Left kidney (tissue), 2 donors: ENCODE measurements around the gene LRRC1. TPM values are rescaled to one million over a fixed set of nuclear protein-coding genes. Genes with fewer than 3 reads are reported as not detected.
"Not testable (repeated sequence)": the region's sequence is repeated elsewhere in the genome, so short reads cannot be mapped to it uniquely, and the experiment has no call there.

Experiments used
- DNase-seq: peaks from one replicate; pipeline ENCODE4 v3.0.0-alpha.2; 2013
- polyA plus RNA-seq: library from polyadenylated mRNA; unstranded; fragments of 120-200 nt; gene quantifications from one replicate; pipeline ENCODE4 v1.2.1, GENCODE V29; 2013; ENCODE audit not compliant: insufficient read length

LRRC1 gene
- polyA plus RNA-seq, 1 donor = 32.2 TPM

- DNase-seq = no peak
Measured at GRCh38 chr6:53792016-53792415, 2.8 kb upstream of the LRRC1 start.

- no peak for DNase-seq
Measured at GRCh38 chr6:53792973-53793317, 1.9 kb upstream of the LRRC1 start.

- peak; percentile 82 for DNase-seq
Measured at GRCh38 chr6:53793318-53794136, 1.3 kb upstream of the LRRC1 start.

- peak; percentile 53 for DNase-seq
Measured at GRCh38 chr6:53794137-53794719, 577 bp upstream of the LRRC1 start.

DNA sequence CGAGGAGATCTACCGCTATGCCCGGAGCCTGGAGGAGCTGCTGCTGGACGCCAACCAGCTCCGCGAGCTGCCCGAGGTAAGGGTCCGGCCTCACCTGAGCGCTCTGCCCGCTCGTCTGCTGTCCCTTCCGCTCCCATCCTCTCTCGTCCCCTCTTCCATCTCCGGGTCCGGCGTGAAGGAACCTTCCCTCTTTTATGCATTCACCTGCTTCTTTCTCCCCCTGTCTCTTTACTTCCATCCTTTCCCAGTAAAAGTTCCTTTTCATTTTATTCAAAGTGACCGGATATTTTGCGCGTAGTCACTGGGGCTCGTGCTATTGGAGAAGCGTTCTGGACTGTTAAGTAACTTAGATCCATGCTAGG is 516 bp downstream of the LRRC1 start:
- no peak for DNase-seq

GRCh38 chr6:53795702-53796450 is 1.1 kb downstream of the LRRC1 start:
- no peak for DNase-seq

GRCh38 chr6:53796451-53796780 is 1.6 kb downstream of the LRRC1 start:
- no peak for DNase-seq

DNA sequence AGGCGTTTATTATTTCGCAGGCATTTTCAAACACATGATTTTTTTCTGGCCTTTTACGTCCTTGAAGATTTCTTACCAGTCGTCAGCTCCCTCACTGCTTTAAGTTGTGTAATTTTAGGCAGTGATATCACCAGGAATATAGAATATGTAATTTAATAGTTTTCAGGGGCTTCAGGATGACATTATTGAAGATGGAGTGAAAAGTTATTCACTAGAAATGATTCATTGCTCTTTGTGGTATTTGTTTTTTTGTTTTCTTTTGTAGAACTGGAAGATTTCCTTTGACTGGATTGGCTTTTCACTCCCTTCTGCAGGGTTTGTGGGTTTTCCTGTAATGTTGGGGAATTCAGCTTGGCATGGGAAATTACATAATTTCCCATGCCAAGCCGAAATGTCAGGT is 2.0 kb downstream of the LRRC1 start:
- DNase-seq = no peak

DNA sequence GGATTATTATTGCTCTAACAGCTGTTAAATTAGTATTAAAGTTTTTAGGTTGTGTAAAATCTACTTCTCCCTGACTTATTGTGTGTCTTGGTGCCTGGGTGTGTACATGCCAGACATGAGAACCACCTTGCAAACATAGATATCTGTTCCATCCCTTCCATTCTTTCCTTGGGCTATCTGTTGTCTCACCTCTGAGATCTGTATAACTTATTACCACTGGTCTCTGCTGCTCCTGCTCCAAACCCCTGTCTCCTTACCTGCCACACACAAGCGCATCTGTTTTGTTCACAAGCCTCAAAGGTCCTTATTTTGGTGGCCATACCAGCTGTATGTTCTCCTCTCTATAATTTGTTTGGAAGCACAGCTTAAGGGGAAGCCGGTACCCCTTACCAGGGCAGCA is 2.5 kb downstream of the LRRC1 start:
- DNase-seq = no peak

DNA sequence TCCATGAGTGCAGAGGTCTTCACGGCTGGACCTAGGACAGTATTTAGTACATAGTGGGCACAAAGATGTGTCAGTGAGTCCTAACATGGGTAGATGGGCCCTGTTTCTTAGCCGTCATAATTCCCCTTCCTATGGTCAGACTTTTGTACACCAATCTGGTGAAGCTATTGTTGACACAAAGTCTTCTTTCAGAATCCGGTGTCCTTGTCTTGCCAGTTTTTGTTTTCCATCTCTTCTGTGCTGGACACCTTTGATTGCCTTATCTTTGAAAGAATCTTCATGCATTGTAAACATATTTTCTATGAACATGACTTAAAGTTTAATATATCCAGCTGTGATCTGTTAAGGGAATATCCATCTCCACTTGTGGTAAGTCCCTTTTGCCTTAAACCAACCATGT is 4.5 kb downstream of the LRRC1 start:
- DNase-seq = no peak

- DNase-seq = no peak
Measured at GRCh38 chr6:53801022-53801421, 6.2 kb downstream of the LRRC1 start.

GRCh38 chr6:53802582-53802981 is 7.8 kb downstream of the LRRC1 start:
- no peak for DNase-seq

DNA sequence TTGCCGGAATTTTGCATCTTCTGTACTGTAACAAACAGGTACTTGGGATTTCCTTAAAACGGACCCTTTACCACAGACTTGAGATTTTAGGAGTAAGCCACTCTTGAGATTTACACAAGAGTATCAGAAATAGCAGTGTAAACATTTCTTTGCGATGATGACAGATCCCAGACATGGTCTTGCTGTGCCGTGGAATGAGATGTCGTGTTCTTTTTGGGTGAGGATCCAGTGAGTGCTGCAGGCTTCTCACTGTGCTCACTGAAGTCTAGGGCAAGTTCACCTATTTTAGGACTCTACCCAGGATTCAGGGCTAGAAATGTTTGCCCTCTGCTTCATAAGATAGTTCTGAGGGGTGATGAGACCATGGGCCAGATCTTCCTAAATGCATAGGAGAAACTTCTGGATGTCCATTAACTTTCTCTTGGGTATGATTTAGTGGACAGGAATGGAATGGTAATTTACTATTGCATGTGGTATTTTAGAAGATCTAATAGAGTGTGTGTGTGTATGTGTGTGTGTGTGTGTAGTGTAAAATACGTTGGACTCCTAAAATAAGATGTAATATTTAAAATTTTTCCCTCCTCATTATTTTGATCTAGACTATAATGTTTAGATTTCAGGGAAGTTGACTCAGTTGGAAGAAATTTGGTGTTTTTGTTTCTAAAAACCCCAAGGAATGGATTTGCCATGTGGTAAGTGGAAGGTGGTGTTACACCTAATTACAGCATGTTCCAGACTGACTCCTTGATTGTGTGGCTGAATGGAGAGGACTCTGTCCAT is 8.5 kb downstream of the LRRC1 start:
- DNase-seq = no peak

- DNase-seq = no peak
Measured at GRCh38 chr6:53805016-53805415, 10.2 kb downstream of the LRRC1 start.

DNA sequence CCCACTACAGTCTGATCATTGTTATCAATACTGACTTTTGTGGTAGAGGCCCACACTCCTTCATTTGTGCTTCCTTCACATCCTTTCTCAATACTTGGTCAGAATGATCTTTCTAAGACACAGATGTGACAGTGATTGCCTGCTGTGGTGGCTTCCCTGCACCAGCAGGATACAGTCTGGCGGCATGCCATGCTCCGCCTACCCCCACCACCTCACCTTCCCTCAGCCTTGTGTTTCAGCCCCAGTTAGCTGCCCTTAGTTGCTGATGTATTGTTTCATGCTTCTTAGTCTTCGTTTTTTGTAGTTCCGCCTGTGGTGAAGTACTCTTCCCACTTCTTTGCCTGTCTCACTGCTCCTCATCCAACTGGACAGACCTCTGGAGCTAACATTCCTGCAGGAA is 10.9 kb downstream of the LRRC1 start:
- no peak for DNase-seq

- DNase-seq = not testable (repeated sequence)
Measured at GRCh38 chr6:53807606-53808005, 12.8 kb downstream of the LRRC1 start.

- no peak for DNase-seq
Measured at GRCh38 chr6:53808302-53808881, 13.6 kb downstream of the LRRC1 start.

GRCh38 chr6:53809691-53810090 is 14.9 kb downstream of the LRRC1 start:
- DNase-seq = no peak

DNA sequence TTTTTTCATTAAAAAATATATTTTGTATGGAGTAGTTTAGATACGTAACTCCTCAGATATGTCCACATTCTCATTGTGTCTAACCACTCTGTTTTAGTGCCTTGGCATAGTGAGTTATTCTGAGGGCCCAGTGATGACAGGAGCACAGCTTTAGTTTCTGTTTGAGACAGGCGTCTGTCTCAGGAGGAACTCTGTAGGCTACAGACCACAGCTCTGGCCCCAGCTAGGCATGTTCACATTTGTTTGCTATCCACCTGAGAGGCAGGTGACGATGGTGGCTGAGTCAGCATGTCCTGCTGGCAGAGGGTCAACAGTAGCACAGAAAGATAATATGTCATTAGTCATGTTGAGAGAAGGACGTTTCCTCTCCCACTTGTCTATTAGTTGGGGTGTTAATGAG is 16.3 kb downstream of the LRRC1 start:
- DNase-seq = no peak

DNA sequence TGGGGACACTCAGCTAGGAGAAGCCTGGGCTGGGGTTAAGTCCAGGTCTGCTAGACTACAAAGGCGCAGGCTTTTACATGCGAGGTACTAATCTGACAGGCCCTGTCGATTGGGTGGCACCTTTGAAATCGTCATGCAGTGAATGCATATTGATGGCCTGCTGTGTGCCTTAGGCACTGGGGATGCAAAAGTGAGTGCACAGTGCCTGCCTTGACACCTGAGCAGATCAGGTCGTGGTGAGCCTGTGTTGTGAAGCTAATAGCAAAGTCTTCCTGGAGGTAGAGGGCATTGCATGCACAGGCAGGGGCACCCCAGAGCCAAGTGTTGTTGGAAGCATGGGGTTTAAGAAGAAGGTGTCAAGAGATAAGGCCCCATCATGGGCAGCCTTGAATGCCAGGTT is 16.9 kb downstream of the LRRC1 start:
- no peak for DNase-seq

DNA sequence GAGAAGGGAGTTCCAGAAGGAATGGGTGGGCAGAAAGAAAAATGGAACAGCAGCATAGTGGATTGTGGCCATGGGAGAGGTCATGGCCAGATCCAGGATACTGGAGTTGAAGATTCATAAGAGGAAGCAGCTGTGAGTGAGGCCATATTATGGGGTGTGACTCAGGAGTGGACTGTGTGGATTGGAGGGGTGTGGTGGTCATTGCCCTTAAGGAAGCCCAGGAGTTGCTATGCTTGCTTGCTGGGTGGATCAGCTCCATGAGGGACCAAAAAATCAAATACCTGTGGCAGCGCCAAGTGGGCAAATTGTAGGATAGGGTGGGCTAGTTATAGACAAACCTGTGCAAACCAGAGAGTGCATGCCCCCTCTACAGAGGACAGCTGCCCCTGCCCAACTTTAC is 18.3 kb downstream of the LRRC1 start:
- no peak for DNase-seq

GRCh38 chr6:53813801-53814200 is 19.0 kb downstream of the LRRC1 start:
- DNase-seq = no peak
